Osteoblast (primary cell): ENCODE results near the gene PARD3. TPM values are rescaled to one million over a fixed set of nuclear protein-coding genes. Genes with fewer than 3 reads are reported as not detected.

Experiments
- DNase-seq: peaks from one replicate; pipeline ENCODE4 v3.0.0; 2011; ENCODE audit warnings: low spot score, mixed read lengths; ENCODE audit not compliant: insufficient read length; ENCODE audit errors: missing footprints
- H2AFZ ChIP-seq: 2 replicates; pipeline ENCODE4 v1.6.0; 2011; ENCODE audit warnings: mild to moderate bottlenecking, low read length
- H3K27ac ChIP-seq: 2 replicates; pipeline ENCODE4 v1.5.1; 2011; ENCODE audit warnings: mild to moderate bottlenecking, low read depth, low read length, moderate library complexity
- H3K27me3 ChIP-seq: 2 replicates; pipeline ENCODE4 v1.6.0; 2012; ENCODE audit warnings: mild to moderate bottlenecking, control low read depth, inconsistent platforms, low read length, moderate library complexity; ENCODE audit not compliant: insufficient read depth
- H3K36me3 ChIP-seq: 2 replicates; pipeline ENCODE4 v1.5.1; 2011; ENCODE audit warnings: mild to moderate bottlenecking, low read length, control low read depth, moderate library complexity; ENCODE audit not compliant: insufficient read depth
- H3K4me1 ChIP-seq: 2 replicates; pipeline ENCODE4 v1.5.1; 2011; ENCODE audit warnings: mild to moderate bottlenecking, low read length, control low read depth, moderate library complexity; ENCODE audit not compliant: insufficient read depth
- H3K4me2 ChIP-seq: 2 replicates; pipeline ENCODE4 v1.6.0; 2011; ENCODE audit warnings: mild to moderate bottlenecking, low read length; ENCODE audit not compliant: insufficient read depth
- H3K4me3 ChIP-seq: fragments of 200-600 bp; sonication (generic); 3 replicates; pipeline ENCODE4 v1.5.1; 2012; ENCODE audit warnings: mild to moderate bottlenecking, low read length, inconsistent platforms; ENCODE audit not compliant: insufficient read depth
- H3K79me2 ChIP-seq: 2 replicates; pipeline ENCODE4 v1.6.0; 2012; ENCODE audit warnings: mild to moderate bottlenecking, low read length, control low read depth, inconsistent platforms; ENCODE audit not compliant: insufficient read depth
- H3K9me3 ChIP-seq: 2 replicates; pipeline ENCODE4 v1.5.1; 2011; ENCODE audit warnings: low read depth, low read length, control low read depth
- H4K20me1 ChIP-seq: 2 replicates; pipeline ENCODE4 v1.6.0; 2012; ENCODE audit warnings: mild to moderate bottlenecking, low read length, control low read depth; ENCODE audit not compliant: insufficient read depth
- total RNA-seq: library from RNA; depleted of rRNA; stranded (reverse); fragments of >200 nt; gene quantifications from 2 replicates; pipeline ENCODE4 v1.2.3, GENCODE V29; 2012
- TF ChIP-seq, protein P1 (sequence below): IDR thresholded peaks from 2 replicates; pipeline ENCODE4 v1.5.1; 2011; ENCODE audit warnings: mild to moderate bottlenecking, low read depth, low read length, moderate library complexity; ENCODE audit errors: extremely low read depth

Gene PARD3
- total RNA-seq, 1 donor: 71.7 TPM

DNA sequence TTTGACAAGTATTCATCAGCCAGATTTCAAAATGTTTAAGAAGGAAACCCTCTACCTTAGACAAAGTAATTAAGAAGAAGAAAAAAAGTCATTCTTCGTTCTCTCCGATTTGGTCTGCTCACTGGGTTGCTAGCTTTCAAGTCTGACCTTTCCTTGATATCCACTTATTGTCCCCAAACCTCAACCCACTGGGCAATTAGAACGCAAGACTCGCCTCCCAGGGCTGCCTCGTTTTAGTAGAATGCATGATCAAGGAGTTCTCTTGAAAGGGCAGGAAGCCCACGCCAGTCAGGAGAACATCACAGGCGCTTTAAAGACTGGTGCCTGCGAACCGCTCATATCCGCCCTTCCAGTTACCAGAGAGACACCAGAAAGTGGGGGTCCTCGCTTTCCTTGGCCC, 637.7 kb downstream of the PARD3 start:
- DNase-seq: no peak

DNA sequence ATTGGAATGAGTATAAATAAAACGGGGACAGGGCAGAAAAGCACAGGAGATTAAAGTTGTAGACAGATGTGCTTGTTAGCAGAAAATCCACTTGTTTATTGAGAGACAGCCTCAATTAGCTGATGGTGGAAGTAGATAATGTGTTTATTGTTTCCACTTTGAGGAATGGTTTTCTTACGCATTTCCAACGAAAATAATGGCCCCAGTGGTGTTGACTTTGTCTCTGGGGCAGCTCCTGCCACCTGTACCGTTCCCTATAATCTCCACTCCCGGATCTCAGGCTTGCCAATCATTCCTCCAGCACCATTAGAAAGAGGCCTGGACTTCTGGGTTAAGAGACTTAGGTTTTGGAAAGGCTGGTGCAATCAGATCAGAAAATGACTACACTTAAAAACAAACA, 638.7 kb downstream of the PARD3 start:
- TF ChIP-seq, protein P1, sequence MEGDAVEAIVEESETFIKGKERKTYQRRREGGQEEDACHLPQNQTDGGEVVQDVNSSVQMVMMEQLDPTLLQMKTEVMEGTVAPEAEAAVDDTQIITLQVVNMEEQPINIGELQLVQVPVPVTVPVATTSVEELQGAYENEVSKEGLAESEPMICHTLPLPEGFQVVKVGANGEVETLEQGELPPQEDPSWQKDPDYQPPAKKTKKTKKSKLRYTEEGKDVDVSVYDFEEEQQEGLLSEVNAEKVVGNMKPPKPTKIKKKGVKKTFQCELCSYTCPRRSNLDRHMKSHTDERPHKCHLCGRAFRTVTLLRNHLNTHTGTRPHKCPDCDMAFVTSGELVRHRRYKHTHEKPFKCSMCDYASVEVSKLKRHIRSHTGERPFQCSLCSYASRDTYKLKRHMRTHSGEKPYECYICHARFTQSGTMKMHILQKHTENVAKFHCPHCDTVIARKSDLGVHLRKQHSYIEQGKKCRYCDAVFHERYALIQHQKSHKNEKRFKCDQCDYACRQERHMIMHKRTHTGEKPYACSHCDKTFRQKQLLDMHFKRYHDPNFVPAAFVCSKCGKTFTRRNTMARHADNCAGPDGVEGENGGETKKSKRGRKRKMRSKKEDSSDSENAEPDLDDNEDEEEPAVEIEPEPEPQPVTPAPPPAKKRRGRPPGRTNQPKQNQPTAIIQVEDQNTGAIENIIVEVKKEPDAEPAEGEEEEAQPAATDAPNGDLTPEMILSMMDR: no peak
- H3K4me1 ChIP-seq: no peaks in the 10 kb centered on the region
- H3K27ac ChIP-seq: no peak overlapping the region
- H4K20me1 ChIP-seq: no peaks in the 10 kb centered on the region
- H3K4me3 ChIP-seq: no peak overlapping the region
- no peaks in the 10 kb centered on the region for H3K79me2 ChIP-seq
- H3K4me2 ChIP-seq: no peak overlapping the region
- H3K36me3 ChIP-seq: no peaks in the 10 kb centered on the region
- no peak overlapping the region for H2AFZ ChIP-seq
- no peaks in the 10 kb centered on the region for H3K27me3 ChIP-seq
- no peak for DNase-seq
- H3K9me3 ChIP-seq: no peaks in the 10 kb centered on the region

More for the DNA sequence above, 637.7 kb downstream of the PARD3 start:
- Histone ChIP-seq H3K27me3 (no peaks in the 10 kb centered on the region), H3K4me3 (no peak overlapping the region), H3K4me1 (no peaks in the 10 kb centered on the region), H3K36me3 (no peaks in the 10 kb centered on the region), H3K27ac (no peak overlapping the region), H3K4me2 (no peak overlapping the region), H4K20me1 (no peaks in the 10 kb centered on the region), H3K9me3 (no peaks in the 10 kb centered on the region), H2AFZ (no peak overlapping the region), H3K79me2 (no peaks in the 10 kb centered on the region)
- TF ChIP-seq, protein P1: no peak

DNA sequence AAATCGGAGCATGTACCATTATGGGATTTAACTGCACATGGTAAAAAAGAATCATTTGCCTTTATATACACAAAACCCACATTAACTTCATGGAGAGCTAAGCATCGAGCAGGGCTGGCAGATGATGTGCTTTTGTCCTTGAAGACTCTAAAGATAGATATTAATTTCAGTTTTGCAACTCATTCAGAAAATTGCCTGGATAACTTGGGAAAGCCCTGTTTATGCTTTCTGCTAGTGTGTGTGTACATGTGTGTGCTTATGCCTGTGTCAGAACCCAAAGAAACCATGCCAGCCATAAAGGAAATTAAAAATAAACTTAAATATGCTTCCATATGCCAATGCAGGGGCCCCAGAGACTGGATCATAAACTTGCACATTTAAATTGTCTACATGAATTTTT, 640.0 kb downstream of the PARD3 start:
- DNase-seq: no peak
- Histone ChIP-seq H2AFZ (no peak overlapping the region), H3K27me3 (no peaks in the 10 kb centered on the region)

DNA sequence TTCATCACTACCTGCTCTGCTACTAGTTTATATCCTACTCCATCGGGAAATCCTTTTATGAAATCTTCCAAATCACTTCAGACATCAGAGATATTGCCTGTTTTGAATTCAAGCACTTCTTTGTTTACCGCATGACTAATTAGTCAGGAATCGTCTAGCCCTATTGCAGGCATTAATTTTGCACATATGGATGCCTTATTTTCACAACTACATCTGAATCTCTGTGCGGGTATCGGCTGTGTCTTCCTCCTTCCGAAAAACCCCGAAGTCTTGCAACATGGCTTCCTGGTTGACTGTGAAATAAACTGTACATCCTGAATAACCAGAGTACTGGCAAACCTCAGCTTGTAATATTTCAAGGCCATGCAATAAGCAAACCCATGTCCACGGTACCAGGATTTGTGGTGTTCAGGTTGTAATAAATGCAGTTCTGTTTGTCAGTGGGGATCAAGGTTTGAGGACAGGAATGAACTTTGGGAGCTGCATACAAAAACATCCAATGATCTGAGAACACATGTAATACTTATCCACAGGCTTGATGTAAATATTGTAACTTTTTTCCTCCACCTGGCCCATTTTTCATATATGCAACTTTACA, 642.1 kb downstream of the PARD3 start:
- no peak for DNase-seq
- H3K9me3 ChIP-seq: no peaks in the 10 kb centered on the region
- no peaks in the 10 kb centered on the region for H3K36me3 ChIP-seq
- no peaks in the 10 kb centered on the region for H3K79me2 ChIP-seq
- TF ChIP-seq, protein P1: no peak
- H3K4me1 ChIP-seq: no peaks in the 10 kb centered on the region
- no peaks in the 10 kb centered on the region for H3K27me3 ChIP-seq
- no peak overlapping the region for H3K27ac ChIP-seq
- H2AFZ ChIP-seq: no peak overlapping the region
- H3K4me3 ChIP-seq: no peak overlapping the region
- H4K20me1 ChIP-seq: no peaks in the 10 kb centered on the region
- H3K4me2 ChIP-seq: no peak overlapping the region

More for the DNA sequence above, 640.0 kb downstream of the PARD3 start:
- Histone ChIP-seq H3K4me2 (no peak overlapping the region), H4K20me1 (no peaks in the 10 kb centered on the region), H3K4me3 (no peak overlapping the region), H3K36me3 (no peaks in the 10 kb centered on the region), H3K79me2 (no peaks in the 10 kb centered on the region), H3K4me1 (no peaks in the 10 kb centered on the region), H3K9me3 (no peaks in the 10 kb centered on the region), H3K27ac (no peak overlapping the region)
- TF ChIP-seq, protein P1: no peak
